ENCODE measurements around the gene KIAA0825.

The KIAA0825 gene

GRCh38 chr5:94499806-94500205 is 118.6 kb downstream of the KIAA0825 start:
- no peak for DNase-seq (ENCODE audit: low read depth, low spot score)
- H3K4me3 ChIP-seq (ENCODE audit: low read depth, low read length), result no peak overlapping the region
- no peak for TF ChIP-seq CTCF (IDR thresholded peaks at IDR 0.05; ENCODE audit: low read depth, low read length)
- in situ Hi-C loops (cut with HindIII; ENCODE audit: low sequenced_read_pairs), result no loop called here

DNA sequence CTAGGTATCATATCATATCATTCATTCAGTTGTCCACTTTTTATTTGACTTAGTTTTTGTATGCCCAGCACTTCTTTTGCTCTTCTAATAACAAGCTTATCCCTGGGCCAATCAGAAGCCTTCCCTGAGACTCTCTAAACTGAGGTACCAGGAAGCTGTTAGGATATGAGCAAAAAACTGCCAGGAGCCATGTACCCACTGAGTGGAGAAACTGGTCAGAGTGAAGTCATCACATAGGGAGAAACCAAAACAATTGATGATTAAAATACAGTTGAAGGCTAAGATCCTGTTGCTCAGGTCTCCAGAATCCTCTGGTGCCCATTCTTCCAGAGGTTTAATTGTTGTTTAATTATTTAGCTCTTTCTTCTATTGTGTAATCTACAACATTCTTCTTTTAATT is 120.2 kb downstream of the KIAA0825 start:
- TF ChIP-seq CTCF (IDR thresholded peaks at IDR 0.05; ENCODE audit: low read depth, low read length), result no peak
- no peak overlapping the region for H3K4me3 ChIP-seq (ENCODE audit: low read depth, low read length)
- in situ Hi-C loops (cut with HindIII; ENCODE audit: low sequenced_read_pairs), result no loop called here
- no peak for DNase-seq (ENCODE audit: low read depth, low spot score)

DNA sequence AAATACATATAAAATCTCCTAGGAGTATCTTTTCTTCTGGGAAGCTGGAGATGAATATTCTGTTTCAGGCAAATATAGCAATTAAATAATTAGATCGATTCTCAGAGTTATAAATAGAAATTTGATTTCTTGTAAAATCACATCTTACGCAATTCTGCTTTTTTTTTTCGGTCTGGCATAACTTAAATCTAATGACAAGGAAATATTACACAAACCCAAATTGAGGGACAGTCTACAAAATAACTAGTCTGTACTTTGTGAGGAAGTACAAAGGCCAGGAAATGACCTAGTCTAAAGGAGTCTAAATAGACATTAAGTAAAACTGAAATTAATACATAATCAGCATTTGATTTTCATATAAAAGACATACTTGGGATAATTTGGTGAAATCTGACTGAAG is 133.3 kb downstream of the KIAA0825 start:
- no peak overlapping the region for H3K4me3 ChIP-seq (ENCODE audit: low read depth, low read length)
- no peak for TF ChIP-seq CTCF (IDR thresholded peaks at IDR 0.05; ENCODE audit: low read depth, low read length)
- in situ Hi-C loops (cut with HindIII; ENCODE audit: low sequenced_read_pairs), result no loop called here
- no peak for DNase-seq (ENCODE audit: low read depth, low spot score)

- H3K4me3 ChIP-seq (ENCODE audit: low read depth, low read length), result no peak overlapping the region
- in situ Hi-C loops (cut with HindIII; ENCODE audit: low sequenced_read_pairs), result no loop called here
- TF ChIP-seq CTCF (IDR thresholded peaks at IDR 0.05; ENCODE audit: low read depth, low read length), result no peak
- no peak for DNase-seq (ENCODE audit: low read depth, low spot score)
These were observed 137.3 kb downstream of the KIAA0825 start for GRCh38 chr5:94481059-94481458.

DNA sequence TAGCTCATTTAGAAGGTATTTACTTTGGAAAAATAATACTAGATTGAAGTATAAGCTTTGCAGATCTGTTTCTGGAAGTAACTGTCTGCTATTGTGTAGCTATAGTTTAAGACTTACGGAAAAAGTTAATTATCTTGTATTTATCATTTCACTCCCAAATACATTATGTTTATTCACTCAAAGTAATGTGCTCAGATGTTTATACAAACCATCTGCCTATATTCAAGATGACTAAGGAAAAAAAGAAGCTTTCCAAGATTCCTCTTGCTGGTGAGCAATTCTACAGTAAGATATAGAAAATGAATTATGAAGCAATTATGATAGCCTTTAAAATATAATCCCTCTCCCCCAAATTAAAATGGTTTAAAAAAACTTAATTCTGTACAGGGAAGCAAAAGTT is 137.9 kb downstream of the KIAA0825 start:
- in situ Hi-C loops (cut with HindIII; ENCODE audit: low sequenced_read_pairs), result no loop called here
- no peak for TF ChIP-seq CTCF (IDR thresholded peaks at IDR 0.05; ENCODE audit: low read depth, low read length)
- no peak for DNase-seq (ENCODE audit: low read depth, low spot score)
- H3K4me3 ChIP-seq (ENCODE audit: low read depth, low read length), result no peak overlapping the region

- DNase-seq (ENCODE audit: low read depth, low spot score), result no peak
- in situ Hi-C loops (cut with HindIII; ENCODE audit: low sequenced_read_pairs), result no loop called here
- no peak for TF ChIP-seq CTCF (IDR thresholded peaks at IDR 0.05; ENCODE audit: low read depth, low read length)
- no peak overlapping the region for H3K4me3 ChIP-seq (ENCODE audit: low read depth, low read length)
These were observed 144.5 kb downstream of the KIAA0825 start for GRCh38 chr5:94473936-94474335.

- DNase-seq (ENCODE audit: low read depth, low spot score), result peak; percentile 7
- TF ChIP-seq CTCF (IDR thresholded peaks at IDR 0.05; ENCODE audit: low read depth, low read length), result no peak
- in situ Hi-C loops (cut with HindIII; ENCODE audit: low sequenced_read_pairs), result no loop called here
- no peak overlapping the region for H3K4me3 ChIP-seq (ENCODE audit: low read depth, low read length)
These were observed 146.9 kb downstream of the KIAA0825 start for GRCh38 chr5:94471521-94471920.

Data from astrocyte of the spinal cord (primary cell).